OCI-M1 (cell line): ENCODE measurements around the gene AGK.
"Not testable (repeated sequence)": the region's sequence is repeated elsewhere in the genome, so short reads cannot be mapped to it uniquely, and the experiment has no call there.

Source experiments
- DNase-seq: peaks from one replicate; lab custom pipeline; 2025; lab: John Stamatoyannopoulos, UW

AGK gene

GRCh38 chr7:141587304-141587703 lies 36.1 kb downstream of the AGK start:
- DNase-seq, result no peak

GRCh38 chr7:141588912-141589311 lies 37.7 kb downstream of the AGK start:
- DNase-seq, result no peak

- no peak for DNase-seq
Observed at GRCh38 chr7:141590071-141590470, 38.9 kb downstream of the AGK start.

- no peak for DNase-seq
Observed at GRCh38 chr7:141590666-141591065, 39.5 kb downstream of the AGK start.

GRCh38 chr7:141593134-141593533 lies 41.9 kb downstream of the AGK start:
- no peak for DNase-seq

- no peak for DNase-seq
Observed at GRCh38 chr7:141597966-141598365, 46.8 kb downstream of the AGK start.

GRCh38 chr7:141598408-141598807 lies 47.2 kb downstream of the AGK start:
- no peak for DNase-seq

- DNase-seq, result no peak
Observed at GRCh38 chr7:141600168-141601006, 49.2 kb downstream of the AGK start.

- DNase-seq, result no peak
Observed at GRCh38 chr7:141609576-141609975, 58.4 kb downstream of the AGK start.

- no peak for DNase-seq
Observed at GRCh38 chr7:141610671-141611070, 59.5 kb downstream of the AGK start.

- no peak for DNase-seq
Observed at GRCh38 chr7:141612861-141613260, 61.7 kb downstream of the AGK start.

- no peak for DNase-seq
Observed at GRCh38 chr7:141617280-141617679, 66.1 kb downstream of the AGK start.

- no peak for DNase-seq
Observed at GRCh38 chr7:141619745-141620144, 68.5 kb downstream of the AGK start.

- no peak for DNase-seq
Observed at GRCh38 chr7:141624763-141625162, 73.6 kb downstream of the AGK start.

- DNase-seq, result no peak
Observed at GRCh38 chr7:141630621-141631020, 79.4 kb downstream of the AGK start.

- no peak for DNase-seq
Observed at GRCh38 chr7:141631525-141631924, 80.3 kb downstream of the AGK start.

- DNase-seq, result no peak
Observed at GRCh38 chr7:141634065-141634464, 82.9 kb downstream of the AGK start.

- DNase-seq, result no peak
Observed at GRCh38 chr7:141636053-141636452, 84.8 kb downstream of the AGK start.

GRCh38 chr7:141640239-141640840 lies 89.1 kb downstream of the AGK start:
- DNase-seq, result no peak

- no peak for DNase-seq
Observed at GRCh38 chr7:141641876-141642275, 90.7 kb downstream of the AGK start.

GRCh38 chr7:141645188-141645587 lies 94.0 kb downstream of the AGK start:
- DNase-seq, result no peak

- no peak for DNase-seq
Observed at GRCh38 chr7:141646826-141647480, 95.7 kb downstream of the AGK start.

- not testable (repeated sequence) for DNase-seq
Observed at GRCh38 chr7:141647701-141648100, 96.5 kb downstream of the AGK start.
